HG03064 (cell line): ENCODE measurements around the gene SSH3.

Source experiments
- ATAC-seq: cut with Tn5 transposase; IDR thresholded peaks from one replicate; pipeline ENCODE4 v1.9.1; 2021; ENCODE audit warnings: low read depth; ENCODE audit not compliant: unreplicated experiment

Gene SSH3

GRCh38 chr11:67268081-67268961, 35.0 kb upstream of the SSH3 start:
- ATAC-seq: no peak

- ATAC-seq: no peak
Observed at GRCh38 chr11:67268962-67269268, 34.4 kb upstream of the SSH3 start.

- no peak for ATAC-seq
Observed at GRCh38 chr11:67269401-67270255, 33.7 kb upstream of the SSH3 start.

GRCh38 chr11:67270256-67271204, 32.8 kb upstream of the SSH3 start:
- ATAC-seq: no peak

GRCh38 chr11:67271205-67271540, 32.2 kb upstream of the SSH3 start:
- no peak for ATAC-seq

- ATAC-seq: no peak
Observed at GRCh38 chr11:67271541-67272284, 31.6 kb upstream of the SSH3 start.

GRCh38 chr11:67272327-67273259, 30.7 kb upstream of the SSH3 start:
- no peak for ATAC-seq

- ATAC-seq: no peak
Observed at GRCh38 chr11:67273260-67273990, 29.9 kb upstream of the SSH3 start.

GRCh38 chr11:67274768-67275605, 28.3 kb upstream of the SSH3 start:
- ATAC-seq: no peak

- ATAC-seq: no peak
Observed at GRCh38 chr11:67275606-67276409, 27.5 kb upstream of the SSH3 start.

- ATAC-seq: peak; percentile 24
Observed at GRCh38 chr11:67276781-67277230, 26.5 kb upstream of the SSH3 start.

- ATAC-seq: peak; percentile 68
Observed at GRCh38 chr11:67277231-67277961, 25.9 kb upstream of the SSH3 start.

GRCh38 chr11:67278135-67278938, 25.0 kb upstream of the SSH3 start:
- ATAC-seq: no peak

- no peak for ATAC-seq
Observed at GRCh38 chr11:67278939-67279588, 24.3 kb upstream of the SSH3 start.
